Stimulated activated naive CD8-positive, alpha-beta T cell treated with anti-CD3 and anti-CD28 coated beads, Interleukin-15, amount 100 ng/mL, for 72 hours (primary cell): ENCODE measurements around the gene MAD1L1.
A peak's percentile ranks its signal among the peaks of the same experiment; 100 is the strongest.

Experiments used
- ATAC-seq: fragments of 150-1000 bp; cut with Tn5 transposase; 2 replicates; pipeline ENCODE4 v1.10.0; 2021; ENCODE audit warnings: mild to moderate bottlenecking, moderate library complexity
- DNase-seq, 2 donors: peaks; one replicate each; pipeline ENCODE4 v3.0.0; 2021 to 2022
- H3K27ac Mint-ChIP-seq, 2 donors: one replicate each; pipeline ENCODE4 v1.8.0; 2022; ENCODE audit warnings: mild to moderate bottlenecking in 2 of 2, mixed read lengths in 2 of 2, moderate library complexity in 2 of 2
- H3K27me3 Mint-ChIP-seq: one replicate; pipeline ENCODE4 v1.8.0; 2022; ENCODE audit warnings: mixed read lengths
- H3K4me1 Mint-ChIP-seq: one replicate; pipeline ENCODE4 v1.8.0; 2022; ENCODE audit warnings: mild to moderate bottlenecking, mixed read lengths
- H3K4me3 Mint-ChIP-seq, 2 donors: one replicate each; pipeline ENCODE4 v1.8.0; 2022; ENCODE audit warnings: mild to moderate bottlenecking in 2 of 2, mixed read lengths in 2 of 2, moderate library complexity in 1 of 2
- H3K9me3 Mint-ChIP-seq, 2 donors: one replicate each; pipeline ENCODE4 v1.8.0; 2022; ENCODE audit warnings: mixed read lengths in 2 of 2

The MAD1L1 gene

DNA sequence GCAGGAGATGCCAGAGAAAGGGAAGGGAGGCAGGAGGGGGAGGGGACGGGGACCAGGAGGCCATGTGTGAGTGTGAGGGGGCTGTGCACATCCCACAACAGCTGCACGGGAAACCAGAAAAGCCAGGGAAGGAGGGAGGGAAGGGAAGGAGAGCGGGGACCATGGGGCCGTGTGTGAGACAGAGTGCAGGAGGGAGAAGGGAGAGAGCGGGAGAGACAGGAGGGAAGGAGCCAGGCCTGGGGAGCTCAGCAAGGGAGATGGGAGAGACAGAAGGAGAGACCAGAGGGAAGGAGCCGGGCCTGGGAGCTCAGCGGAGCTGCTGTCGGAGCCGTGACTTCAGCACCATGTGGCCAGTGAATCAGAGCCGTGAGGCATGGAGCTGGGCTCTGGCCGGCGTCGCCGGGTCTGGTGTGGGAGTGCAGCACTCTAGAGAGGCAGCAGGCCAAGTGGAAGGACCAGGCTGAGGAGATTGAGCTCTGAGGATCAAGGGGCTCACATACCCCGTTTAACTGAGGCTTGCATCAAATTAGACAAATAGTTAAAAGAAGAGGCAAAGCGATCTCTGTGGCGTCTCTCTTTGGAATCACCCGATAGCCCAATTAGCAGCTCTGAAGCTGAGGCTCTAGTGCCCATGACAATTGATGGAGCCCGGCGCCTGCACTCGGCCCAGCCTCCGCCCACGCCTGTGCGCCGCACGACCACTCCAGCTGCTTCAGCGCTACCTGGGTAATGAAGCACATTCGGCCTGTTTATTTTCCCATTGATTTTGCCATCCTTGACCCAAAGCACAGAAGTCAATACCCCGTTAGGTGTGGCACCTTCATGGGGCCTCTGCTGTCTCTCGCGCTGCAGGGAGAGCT lies 150.4 kb downstream of the MAD1L1 start:
- peaks cover 53% of the 10 kb centered on the region for H3K4me1 Mint-ChIP-seq
- no peak for DNase-seq

DNA sequence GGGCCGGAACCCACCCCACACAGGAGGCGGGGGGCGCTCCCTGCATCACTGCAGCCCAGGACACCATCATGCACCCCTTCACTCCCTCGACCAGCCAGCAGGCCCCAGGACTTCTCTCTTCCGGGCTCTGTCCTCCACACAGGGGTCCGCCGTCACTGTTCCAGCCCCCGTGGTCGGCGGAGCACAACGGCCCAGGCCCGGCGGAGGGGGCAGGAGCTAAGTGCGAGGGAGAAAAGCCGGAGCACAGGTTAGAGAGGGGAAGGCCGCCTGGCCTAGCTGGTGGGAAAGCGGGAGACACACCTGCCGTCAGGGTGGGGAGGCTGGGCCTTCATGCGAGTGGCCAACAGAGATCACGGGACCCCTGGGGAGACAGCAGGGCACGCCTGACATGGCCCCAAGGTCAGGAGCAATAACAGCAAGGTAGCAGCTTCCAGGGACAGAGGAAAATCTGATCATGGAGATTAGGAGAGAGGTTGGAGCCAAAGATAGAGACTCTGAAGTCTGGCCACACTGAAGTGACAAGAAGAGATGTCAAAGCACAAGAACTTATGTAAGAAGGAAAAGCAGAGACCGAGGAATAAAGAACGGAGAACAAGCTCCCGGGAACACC lies 151.1 kb downstream of the MAD1L1 start:
- H3K27me3 Mint-ChIP-seq, result no peaks in the 10 kb centered on the region
- peak overlapping the region in 1 of 2 donors; percentile 43 for H3K27ac Mint-ChIP-seq
- no peak for ATAC-seq
- DNase-seq, result no peak
- peaks cover 50% of the 10 kb centered on the region for H3K4me1 Mint-ChIP-seq
- H3K4me3 Mint-ChIP-seq, result no peak overlapping the region
- H3K9me3 Mint-ChIP-seq, result no peaks in the 10 kb centered on the region

More for the DNA sequence above, 150.4 kb downstream of the MAD1L1 start:
- Mint-ChIP-seq H3K4me3 (no peak overlapping the region), H3K9me3 (no peaks in the 10 kb centered on the region), H3K27me3 (no peaks in the 10 kb centered on the region), H3K27ac (no peak overlapping the region)
- ATAC-seq, result no peak

- Mint-ChIP-seq H3K4me1 (peaks cover 39% of the 10 kb centered on the region), H3K9me3 (no peaks in the 10 kb centered on the region), H3K4me3 (no peak overlapping the region), H3K27me3 (no peaks in the 10 kb centered on the region), H3K27ac (no peak overlapping the region)
- no peak for ATAC-seq
- no peak for DNase-seq
Measured at GRCh38 chr7:2080477-2080876, 152.3 kb downstream of the MAD1L1 start.

DNA sequence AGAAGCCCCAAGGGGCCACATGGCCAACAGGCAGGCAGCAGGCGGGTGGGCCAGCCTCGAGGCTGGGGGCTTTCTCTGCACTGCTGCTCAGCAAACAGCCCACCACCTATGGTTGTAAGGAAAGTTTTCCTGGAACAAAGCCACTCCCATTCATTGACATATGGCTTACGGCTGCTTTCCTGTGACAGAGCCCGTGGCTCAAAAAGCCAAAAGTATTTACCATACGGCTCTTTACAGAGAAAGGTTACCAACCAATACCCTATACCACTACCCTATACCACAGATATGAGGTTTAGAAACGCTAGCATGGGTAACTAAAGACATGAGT lies 152.7 kb downstream of the MAD1L1 start:
- H3K4me1 Mint-ChIP-seq, result peaks cover 34% of the 10 kb centered on the region
- ATAC-seq, result no peak
- DNase-seq, result no peak
- H3K27ac Mint-ChIP-seq, result no peak overlapping the region
- H3K27me3 Mint-ChIP-seq, result no peaks in the 10 kb centered on the region
- no peak overlapping the region for H3K4me3 Mint-ChIP-seq
- H3K9me3 Mint-ChIP-seq, result no peaks in the 10 kb centered on the region

- no peak for DNase-seq
- Mint-ChIP-seq H3K27ac (peak overlapping the region in 1 of 2 donors; percentile 40), H3K4me1 (peaks cover 29% of the 10 kb centered on the region), H3K9me3 (no peaks in the 10 kb centered on the region), H3K4me3 (no peak overlapping the region), H3K27me3 (no peaks in the 10 kb centered on the region)
- ATAC-seq, result no peak
Measured at GRCh38 chr7:2079332-2080059, 153.2 kb downstream of the MAD1L1 start.

GRCh38 chr7:2078899-2079298 lies 153.8 kb downstream of the MAD1L1 start:
- ATAC-seq (no peak), DNase-seq (no peak)
- Mint-ChIP-seq H3K9me3 (no peaks in the 10 kb centered on the region), H3K4me3 (no peak overlapping the region), H3K27me3 (no peaks in the 10 kb centered on the region), H3K4me1 (peaks cover 23% of the 10 kb centered on the region), H3K27ac (peak overlapping the region in 1 of 2 donors; percentile 91)

GRCh38 chr7:2076649-2077064 lies 156.1 kb downstream of the MAD1L1 start:
- ATAC-seq (no peak), DNase-seq (no peak)
- H3K9me3 Mint-ChIP-seq, result no peaks in the 10 kb centered on the region
- peak overlapping the region in 1 of 2 donors; percentile 13 for H3K27ac Mint-ChIP-seq
- no peak overlapping the region for H3K4me3 Mint-ChIP-seq
- no peaks in the 10 kb centered on the region for H3K27me3 Mint-ChIP-seq
- H3K4me1 Mint-ChIP-seq, result peaks cover 25% of the 10 kb centered on the region

DNA sequence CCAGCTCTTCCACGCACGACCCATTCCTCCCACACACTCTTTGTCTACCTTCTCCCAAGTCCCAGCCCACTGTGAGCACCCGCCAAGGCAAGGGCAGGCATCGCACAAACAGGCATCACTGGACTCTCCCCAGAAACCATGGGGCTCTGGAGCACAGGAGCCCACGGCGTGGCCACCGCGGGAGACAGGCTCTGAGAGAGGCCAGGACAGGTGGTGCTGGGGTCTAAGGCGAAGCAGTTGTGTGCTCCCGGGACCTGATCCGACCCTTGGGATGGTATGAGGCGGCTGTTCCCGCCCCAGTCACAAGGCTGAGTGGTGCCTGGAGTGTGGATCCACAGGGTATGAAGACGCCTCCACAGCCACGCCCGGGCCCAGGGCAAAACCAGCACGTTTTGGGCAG lies 156.9 kb downstream of the MAD1L1 start:
- Mint-ChIP-seq H3K27me3 (no peaks in the 10 kb centered on the region), H3K4me1 (peaks cover 33% of the 10 kb centered on the region), H3K9me3 (no peaks in the 10 kb centered on the region), H3K27ac (peak overlapping the region in 1 of 2 donors; percentile 10), H3K4me3 (no peak overlapping the region)
- DNase-seq, result no peak
- ATAC-seq, result no peak

DNA sequence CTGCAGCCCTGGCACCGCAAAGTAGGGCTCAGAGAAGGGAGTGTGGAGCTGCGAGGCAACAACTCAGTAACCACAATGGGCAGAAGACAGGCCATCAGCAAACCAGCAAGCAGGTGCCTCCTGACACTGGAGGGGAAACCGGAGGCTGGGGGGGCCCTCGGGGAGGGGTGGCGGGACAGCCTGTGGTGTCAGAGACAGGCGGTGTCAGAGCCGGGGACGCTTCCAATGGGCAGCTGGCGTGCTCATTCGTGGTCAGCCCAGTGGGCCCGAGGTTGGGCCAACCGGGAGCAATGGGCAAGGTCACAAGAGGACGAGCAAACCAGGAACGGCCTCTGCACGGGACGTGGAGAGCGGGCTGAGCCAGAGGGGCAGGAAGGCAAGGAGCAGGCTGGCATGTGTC lies 158.1 kb downstream of the MAD1L1 start:
- H3K27ac Mint-ChIP-seq, result no peak overlapping the region

GRCh38 chr7:2072798-2073197 lies 159.9 kb downstream of the MAD1L1 start:
- ATAC-seq (no peak), DNase-seq (no peak)
- Mint-ChIP-seq H3K4me3 (no peak overlapping the region), H3K9me3 (no peaks in the 10 kb centered on the region), H3K27me3 (no peaks in the 10 kb centered on the region), H3K27ac (no peak overlapping the region), H3K4me1 (peaks cover 22% of the 10 kb centered on the region)

More for the DNA sequence above, 158.1 kb downstream of the MAD1L1 start:
- ATAC-seq, result no peak
- DNase-seq, result no peak
- H3K4me3 Mint-ChIP-seq, result no peak overlapping the region
- H3K4me1 Mint-ChIP-seq, result peaks cover 29% of the 10 kb centered on the region
- H3K27me3 Mint-ChIP-seq, result no peaks in the 10 kb centered on the region
- H3K9me3 Mint-ChIP-seq, result no peaks in the 10 kb centered on the region

DNA sequence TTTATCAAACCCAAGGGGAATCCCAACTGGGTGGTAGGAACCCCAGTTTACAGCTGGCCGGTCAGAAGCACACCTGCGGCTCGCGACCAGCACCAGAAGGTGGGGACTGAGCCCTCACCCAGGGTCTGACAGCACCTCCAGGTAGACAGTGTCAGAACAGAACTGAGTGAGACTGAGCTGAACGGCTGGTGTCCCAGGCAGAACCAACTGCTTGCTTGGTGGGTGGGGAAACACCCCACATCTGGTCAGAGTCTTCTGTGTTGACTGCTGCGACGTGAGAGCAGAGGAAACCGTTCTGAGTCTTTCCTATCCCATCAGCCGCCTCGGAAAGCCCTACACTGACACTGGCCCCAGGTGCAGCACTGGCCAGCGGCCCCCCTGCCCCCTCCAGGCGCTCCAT lies 160.7 kb downstream of the MAD1L1 start:
- H3K27ac Mint-ChIP-seq, result peak overlapping the region in 1 of 2 donors; percentile 97
- ATAC-seq, result peak; percentile 83
- H3K27me3 Mint-ChIP-seq, result no peaks in the 10 kb centered on the region

DNA sequence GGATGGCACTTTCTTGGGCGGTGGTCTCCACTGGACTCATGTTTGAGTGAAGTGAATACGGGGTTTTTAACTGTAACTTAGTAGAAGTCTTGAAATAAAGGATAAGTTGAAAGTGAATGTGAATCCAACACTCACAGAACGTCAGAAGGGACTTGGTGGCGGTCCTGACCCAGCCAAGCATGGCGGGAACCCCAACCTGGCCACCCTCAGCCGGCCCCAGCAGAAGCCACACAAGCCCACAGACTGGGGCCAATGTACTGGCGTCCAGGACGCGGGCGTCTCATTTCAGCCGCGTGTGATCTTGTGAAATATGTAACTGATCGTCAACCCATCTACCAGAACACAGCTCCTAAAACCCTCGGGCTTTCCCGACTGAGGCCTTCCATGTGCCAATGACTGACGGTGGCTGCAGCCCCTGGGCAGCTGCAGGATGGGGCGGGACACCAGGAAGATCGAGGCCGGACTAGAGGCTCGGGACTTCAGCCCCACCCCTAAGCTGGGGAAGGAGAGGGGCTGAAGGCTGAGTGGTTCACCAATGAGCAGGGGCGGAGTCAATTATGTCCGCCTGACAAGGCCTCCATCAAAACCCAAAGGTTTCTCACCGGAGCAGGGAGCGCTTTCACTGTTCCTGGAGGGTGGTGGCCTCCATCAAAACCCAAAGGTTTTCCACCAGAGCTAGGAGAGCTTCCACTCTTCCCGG lies 161.5 kb downstream of the MAD1L1 start:
- no peak overlapping the region for H3K4me3 Mint-ChIP-seq
- H3K4me1 Mint-ChIP-seq, result peaks cover 29% of the 10 kb centered on the region
- ATAC-seq (no peak), DNase-seq (no peak)
- no peak overlapping the region for H3K27ac Mint-ChIP-seq
- no peaks in the 10 kb centered on the region for H3K27me3 Mint-ChIP-seq
- no peaks in the 10 kb centered on the region for H3K9me3 Mint-ChIP-seq

More for the DNA sequence above, 160.7 kb downstream of the MAD1L1 start:
- peak; percentile 21 to 31 for DNase-seq
- Mint-ChIP-seq H3K4me1 (peaks cover 22% of the 10 kb centered on the region), H3K4me3 (peak overlapping the region in 1 of 2 donors; percentile 54), H3K9me3 (no peaks in the 10 kb centered on the region)

- ATAC-seq (no peak), DNase-seq (no peak)
- Mint-ChIP-seq H3K27ac (peak overlapping the region in 1 of 2 donors; percentile 87), H3K4me1 (peaks cover 33% of the 10 kb centered on the region), H3K9me3 (no peaks in the 10 kb centered on the region), H3K27me3 (no peaks in the 10 kb centered on the region), H3K4me3 (no peak overlapping the region)
Measured at GRCh38 chr7:2070151-2070763, 162.5 kb downstream of the MAD1L1 start.

GRCh38 chr7:2069472-2069860 lies 163.3 kb downstream of the MAD1L1 start:
- DNase-seq (no peak), ATAC-seq (no peak)
- no peak overlapping the region for H3K27ac Mint-ChIP-seq
- no peaks in the 10 kb centered on the region for H3K27me3 Mint-ChIP-seq
- peaks cover 34% of the 10 kb centered on the region for H3K4me1 Mint-ChIP-seq
- no peak overlapping the region for H3K4me3 Mint-ChIP-seq
- no peaks in the 10 kb centered on the region for H3K9me3 Mint-ChIP-seq
